ENCODE data around the gene LIF.

DNA sequence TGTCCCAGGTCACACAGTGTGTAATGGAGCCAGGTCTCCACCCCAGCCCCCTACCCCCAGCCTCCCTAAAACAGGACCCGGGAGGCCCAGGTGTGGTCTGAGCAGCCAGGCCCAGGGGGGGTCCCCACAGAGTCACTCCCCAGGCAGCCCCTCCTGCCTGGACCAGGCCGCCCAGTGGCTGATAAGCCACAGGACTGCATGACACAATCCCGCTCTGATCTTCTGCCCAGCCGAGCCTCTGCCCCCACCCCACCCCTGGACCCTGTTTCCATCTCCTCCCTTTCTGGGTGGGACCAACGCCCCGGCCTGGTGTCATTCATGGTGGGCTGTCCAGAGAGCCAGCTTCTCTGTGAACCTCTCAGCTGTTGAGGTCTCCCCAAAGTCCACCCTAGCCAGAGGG, 7.8 kb upstream of the LIF start:
- TF ChIP-seq EZH2 (IDR thresholded peaks at IDR 0.05; ENCODE audit: borderline replicate concordance) = no peak
- no peak for TF ChIP-seq CTCF (IDR thresholded peaks at IDR 0.05; ENCODE audit: poor library complexity)
